WTC11 (cell line): ENCODE results near the gene ARRB2. TPM values are rescaled to one million over a fixed set of nuclear protein-coding genes. Genes with fewer than 3 reads are reported as not detected.

ENCODE experiments used
- AR ChIP-seq: fragments of 250-450 bp; sonication (Bioruptor Pico); IDR thresholded peaks from 2 replicates; pipeline ENCODE4 v1.9.0; 2021; ENCODE audit warnings: mild to moderate bottlenecking
- ARID4B ChIP-seq: sonication (generic); formaldehyde crosslinking; IDR thresholded peaks from 2 replicates; pipeline ENCODE4 v1.8.0; 2023; ENCODE audit warnings: missing genetic modification reagents, mild to moderate bottlenecking, borderline replicate concordance
- ATF3 ChIP-seq: sonication (generic); formaldehyde crosslinking; conservative IDR thresholded peaks from 2 replicates; pipeline ENCODE4 v1.8.1; 2022; ENCODE audit warnings: mild to moderate bottlenecking, missing genetic modification reagents
- ATF6 ChIP-seq: sonication (generic); formaldehyde crosslinking; IDR thresholded peaks from 2 replicates; pipeline ENCODE4 v1.8.1; 2023; ENCODE audit warnings: mild to moderate bottlenecking, missing genetic modification reagents
- CREB1 ChIP-seq: sonication (generic); formaldehyde crosslinking; IDR thresholded peaks from 2 replicates; pipeline ENCODE4 v1.8.0; 2023; ENCODE audit warnings: mild to moderate bottlenecking, missing genetic modification reagents
- E2F5 ChIP-seq: sonication (generic); formaldehyde crosslinking; IDR thresholded peaks from 2 replicates; pipeline ENCODE4 v1.8.1; 2022; ENCODE audit warnings: mild to moderate bottlenecking, moderate library complexity, missing genetic modification reagents
- ELF4 ChIP-seq: sonication (generic); formaldehyde crosslinking; IDR thresholded peaks from 2 replicates; pipeline ENCODE4 v1.8.1; 2022; ENCODE audit warnings: low read depth, mild to moderate bottlenecking, moderate library complexity, missing genetic modification reagents
- FOXJ3 ChIP-seq: sonication (generic); formaldehyde crosslinking; IDR thresholded peaks from 2 replicates; pipeline ENCODE4 v1.9.0; 2021; ENCODE audit warnings: missing genetic modification reagents, mild to moderate bottlenecking, borderline replicate concordance
- FOXP1 ChIP-seq: sonication (generic); formaldehyde crosslinking; IDR thresholded peaks from 2 replicates; pipeline ENCODE4 v1.8.0; 2022; ENCODE audit warnings: missing genetic modification reagents, mild to moderate bottlenecking, moderate library complexity, borderline replicate concordance
- KAT7 ChIP-seq: sonication (generic); formaldehyde crosslinking; IDR thresholded peaks from 2 replicates; pipeline ENCODE4 v1.8.1; 2023; ENCODE audit warnings: missing genetic modification reagents, mild to moderate bottlenecking, borderline replicate concordance
- MAX ChIP-seq: sonication (generic); formaldehyde crosslinking; IDR thresholded peaks from 2 replicates; pipeline ENCODE4 v1.8.0; 2022; ENCODE audit warnings: mild to moderate bottlenecking, missing genetic modification reagents
- NFE2L1 ChIP-seq: sonication (generic); formaldehyde crosslinking; IDR thresholded peaks from 2 replicates; pipeline ENCODE4 v1.8.1; 2023; ENCODE audit warnings: missing genetic modification reagents
- NFYB ChIP-seq: sonication (generic); formaldehyde crosslinking; conservative IDR thresholded peaks from 2 replicates; pipeline ENCODE4 v1.8.0; 2022; ENCODE audit warnings: low read depth, missing genetic modification reagents
- NR1H2 ChIP-seq: sonication (generic); formaldehyde crosslinking; IDR thresholded peaks from 2 replicates; pipeline ENCODE4 v1.9.0; 2021; ENCODE audit warnings: mild to moderate bottlenecking, moderate library complexity, missing genetic modification reagents
- NR3C1 ChIP-seq: sonication (generic); formaldehyde crosslinking; conservative IDR thresholded peaks from 2 replicates; pipeline ENCODE4 v1.8.1; 2023; ENCODE audit warnings: low read depth, mild to moderate bottlenecking, missing genetic modification reagents
- TEAD1 ChIP-seq: sonication (generic); formaldehyde crosslinking; IDR thresholded peaks from 2 replicates; pipeline ENCODE4 v1.8.0; 2022; ENCODE audit warnings: mild to moderate bottlenecking, missing genetic modification reagents
- USF2 ChIP-seq: sonication (generic); formaldehyde crosslinking; IDR thresholded peaks from 2 replicates; pipeline ENCODE4 v1.8.1; 2023; ENCODE audit warnings: mild to moderate bottlenecking, missing genetic modification reagents, moderate library complexity
- ZNF281 ChIP-seq: sonication (generic); formaldehyde crosslinking; IDR thresholded peaks from 2 replicates; pipeline ENCODE4 v1.8.0; 2023; ENCODE audit warnings: mild to moderate bottlenecking, missing genetic modification reagents
- ZNF423 ChIP-seq: fragments of 250-450 bp; sonication (Bioruptor Pico); IDR thresholded peaks from 2 replicates; pipeline ENCODE4 v2.1.2; 2022; ENCODE audit warnings: mild to moderate bottlenecking, moderate library complexity
- ZSCAN18 ChIP-seq: fragments of 250-450 bp; sonication (Bioruptor Pico); IDR thresholded peaks from 2 replicates; pipeline ENCODE4 v2.1.2; 2022; ENCODE audit warnings: mild to moderate bottlenecking, moderate library complexity
- total RNA-seq: library from RNA; stranded (reverse); gene quantifications from 3 replicates; pipeline ENCODE4 v1.2.3, GENCODE V29; 2021

Gene ARRB2
- total RNA-seq, 1 experiment from 2014 or later, result 87.8 TPM

GRCh38 chr17:4739122-4740024 is 28.9 kb downstream of the ARRB2 start, which contains the start of the genes CXCL16 and ZMYND15 (continued):
- TF ChIP-seq FOXJ3 (no peak), ATF6 (no peak), ZSCAN18 (CRISPR knock-in tag) (no peak), NR1H2 (CRISPR knock-in tag) (no peak), TEAD1 (CRISPR knock-in tag) (no peak), KAT7 (CRISPR knock-in tag) (no peak), E2F5 (CRISPR knock-in tag) (no peak), CREB1 (CRISPR knock-in tag) (no peak), ATF3 (CRISPR knock-in tag) (no peak), NFYB (CRISPR knock-in tag) (no peak), NFE2L1 (CRISPR knock-in tag) (no peak), MAX (peak; percentile 25; the same call in 1 of the 2 replicates), NR3C1 (no peak), ZNF423 (CRISPR knock-in tag) (peak; percentile 86), AR (CRISPR knock-in tag) (no peak), ARID4B (CRISPR knock-in tag) (no peak), ZNF281 (CRISPR knock-in tag) (no peak), USF2 (no peak), FOXP1 (CRISPR knock-in tag) (peak; percentile 51), ELF4 (CRISPR knock-in tag) (no peak)
